Lower leg skin (tissue), 3 donors: ENCODE results near the gene GRB10.

Experiments
- CTCF ChIP-seq, 3 donors: fragments of 450-650 bp; IDR thresholded peaks; one replicate each; pipeline ENCODE4 v1.5.1; 2016; ENCODE audit warnings: antibody characterized with exemption in 3 of 3, mild to moderate bottlenecking in 3 of 3, moderate library complexity in 2 of 3
- POLR2A ChIP-seq, 2 donors: fragments of 450-650 bp; IDR thresholded peaks; one replicate each; pipeline ENCODE4 v1.6.1; 2016 to 2017; ENCODE audit warnings: antibody characterized with exemption in 2 of 2, mild to moderate bottlenecking in 1 of 2, moderate library complexity in 1 of 2

GRCh38 chr7:50660830-50661175 lies 121.9 kb downstream of the GRB10 start:
- TF ChIP-seq CTCF (IDR thresholded peaks at IDR 0.05) (no peak), POLR2A (IDR thresholded peaks at IDR 0.05) (no peak)
